ENCODE measurements around the gene EPC2.
A peak's percentile ranks its signal among the peaks of the same experiment; 100 is the strongest.
"Not testable (repeated sequence)": the region's sequence is repeated elsewhere in the genome, so short reads cannot be mapped to it uniquely, and the experiment has no call there.

Gene EPC2

GRCh38 chr2:148730085-148730484, 85.5 kb downstream of the EPC2 start:
- peak; percentile 14 for DNase-seq

GRCh38 chr2:148737742-148738141, 93.2 kb downstream of the EPC2 start:
- DNase-seq = no peak

- no peak for DNase-seq
Observed at GRCh38 chr2:148739454-148740105, 95.0 kb downstream of the EPC2 start.

- no peak for DNase-seq
Observed at GRCh38 chr2:148742373-148742772, 97.8 kb downstream of the EPC2 start.

- DNase-seq = no peak
Observed at GRCh38 chr2:148745151-148745851, 100.8 kb downstream of the EPC2 start.

- no peak for DNase-seq
Observed at GRCh38 chr2:148746973-148747372, 102.4 kb downstream of the EPC2 start.

- no peak for DNase-seq
Observed at GRCh38 chr2:148751907-148752306, 107.4 kb downstream of the EPC2 start.

- DNase-seq = no peak
Observed at GRCh38 chr2:148752977-148753376, 108.4 kb downstream of the EPC2 start.

GRCh38 chr2:148754864-148755263, 110.3 kb downstream of the EPC2 start:
- DNase-seq = no peak

GRCh38 chr2:148756292-148756975, 111.9 kb downstream of the EPC2 start:
- peak; percentile 94 for DNase-seq

- no peak for DNase-seq
Observed at GRCh38 chr2:148764815-148765214, 120.3 kb downstream of the EPC2 start.

- no peak for DNase-seq
Observed at GRCh38 chr2:148770047-148770446, 125.5 kb downstream of the EPC2 start.

GRCh38 chr2:148781544-148781943, 137.0 kb downstream of the EPC2 start:
- no peak for DNase-seq

- DNase-seq = no peak
Observed at GRCh38 chr2:148789059-148789458, 144.5 kb downstream of the EPC2 start.

GRCh38 chr2:148790172-148790571, 145.6 kb downstream of the EPC2 start:
- DNase-seq = not testable (repeated sequence)

GRCh38 chr2:148794558-148794957, 150.0 kb downstream of the EPC2 start:
- DNase-seq = peak; percentile 64

GRCh38 chr2:148796735-148797512, 152.4 kb downstream of the EPC2 start:
- no peak for DNase-seq

GRCh38 chr2:148802448-148803220, 158.1 kb downstream of the EPC2 start:
- no peak for DNase-seq

- no peak for DNase-seq
Observed at GRCh38 chr2:148810081-148810480, 165.5 kb downstream of the EPC2 start.

GRCh38 chr2:148812306-148812705, 167.8 kb downstream of the EPC2 start:
- DNase-seq = peak; percentile 15

GRCh38 chr2:148813603-148814065, 169.1 kb downstream of the EPC2 start:
- no peak for DNase-seq

- peak; percentile 55 for DNase-seq
Observed at GRCh38 chr2:148814143-148814859, 169.8 kb downstream of the EPC2 start.

All from fibroblast of upper back skin (primary cell).